ENCODE results near the gene DFFB.

- TF ChIP-seq SPI1 (IDR thresholded peaks at IDR 0.05; ENCODE audit: borderline replicate concordance, low read depth), result no peak
- no peak for TF ChIP-seq CTCF (IDR thresholded peaks at IDR 0.05; ENCODE audit: insufficient read depth, low read length)
- TF ChIP-seq REST (IDR thresholded peaks at IDR 0.05; ENCODE audit: insufficient replicate concordance, low read depth), result no peak
- TF ChIP-seq POLR2AphosphoS5 (IDR thresholded peaks at IDR 0.05; ENCODE audit: low read depth), result no peak
Observed at GRCh38 chr1:3915551-3916121, 58.4 kb downstream of the DFFB start.
